ENCODE data around the gene C5orf34.

The C5orf34 gene

GRCh38 chr5:43543434-43543833, 28.5 kb upstream of the C5orf34 start:
- H3K4me3 ChIP-seq (ENCODE audit: low read depth, low read length), result no peak overlapping the region
- TF ChIP-seq CTCF (IDR thresholded peaks at IDR 0.05; ENCODE audit: borderline replicate concordance, insufficient read depth, low read depth, low read length), result no peak

- no peak for TF ChIP-seq CTCF (IDR thresholded peaks at IDR 0.05; ENCODE audit: borderline replicate concordance, insufficient read depth, low read depth, low read length)
- H3K4me3 ChIP-seq (ENCODE audit: low read depth, low read length), result no peak overlapping the region
Measured at GRCh38 chr5:43540746-43541145, 25.8 kb upstream of the C5orf34 start.

GRCh38 chr5:43536972-43537371, 22.0 kb upstream of the C5orf34 start:
- no peak for TF ChIP-seq CTCF (IDR thresholded peaks at IDR 0.05; ENCODE audit: borderline replicate concordance, insufficient read depth, low read depth, low read length)
- no peak overlapping the region for H3K4me3 ChIP-seq (ENCODE audit: low read depth, low read length)

GRCh38 chr5:43533646-43534045, 18.7 kb upstream of the C5orf34 start:
- no peak for TF ChIP-seq CTCF (IDR thresholded peaks at IDR 0.05; ENCODE audit: borderline replicate concordance, insufficient read depth, low read depth, low read length)
- no peak overlapping the region for H3K4me3 ChIP-seq (ENCODE audit: low read depth, low read length)

- TF ChIP-seq CTCF (IDR thresholded peaks at IDR 0.05; ENCODE audit: borderline replicate concordance, insufficient read depth, low read depth, low read length), result no peak
- no peak overlapping the region for H3K4me3 ChIP-seq (ENCODE audit: low read depth, low read length)
Measured at GRCh38 chr5:43530648-43531047, 15.7 kb upstream of the C5orf34 start.

GRCh38 chr5:43523662-43524072, 8.7 kb upstream of the C5orf34 start:
- no peak overlapping the region for H3K4me3 ChIP-seq (ENCODE audit: low read depth, low read length)
- no peak for TF ChIP-seq CTCF (IDR thresholded peaks at IDR 0.05; ENCODE audit: borderline replicate concordance, insufficient read depth, low read depth, low read length)

GRCh38 chr5:43520615-43521014, 5.7 kb upstream of the C5orf34 start:
- no peak for TF ChIP-seq CTCF (IDR thresholded peaks at IDR 0.05; ENCODE audit: borderline replicate concordance, insufficient read depth, low read depth, low read length)
- no peak overlapping the region for H3K4me3 ChIP-seq (ENCODE audit: low read depth, low read length)
